GM18907 (cell line): ENCODE measurements around the gene AQP4.

ENCODE experiments used
- ATAC-seq: cut with Tn5 transposase; IDR thresholded peaks from one replicate; pipeline ENCODE4 v1.9.1; 2021; ENCODE audit warnings: mild to moderate bottlenecking, moderate library complexity; ENCODE audit not compliant: unreplicated experiment

The AQP4 gene

GRCh38 chr18:26865557-26865956 is at the start of gene AQP4:
AQP4 (minus strand) TSS chr18:26865707; CDS start chr18:26865689, 18 bp downstream.
- ATAC-seq = no peak

DNA sequence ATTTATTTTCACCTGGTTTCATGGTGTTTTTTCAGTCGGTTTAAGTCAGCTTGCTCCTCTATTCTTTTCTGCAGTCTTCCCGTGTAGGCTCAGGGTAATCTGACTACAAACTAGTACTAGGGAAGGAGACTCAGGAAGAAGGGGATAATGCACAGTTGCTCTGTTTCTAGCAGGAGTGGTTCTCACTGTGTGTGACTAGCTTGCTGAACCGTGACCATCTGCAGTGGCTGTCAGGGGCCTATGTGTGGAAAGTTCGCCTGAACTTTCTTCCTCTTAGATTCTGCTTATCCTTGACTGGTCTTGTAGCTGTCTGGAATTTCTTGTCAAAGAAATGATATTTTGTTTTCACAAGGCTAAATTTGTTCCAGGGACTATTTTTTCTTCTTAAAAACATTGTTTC is 46.3 kb upstream of the AQP4 start:
- ATAC-seq = no peak

DNA sequence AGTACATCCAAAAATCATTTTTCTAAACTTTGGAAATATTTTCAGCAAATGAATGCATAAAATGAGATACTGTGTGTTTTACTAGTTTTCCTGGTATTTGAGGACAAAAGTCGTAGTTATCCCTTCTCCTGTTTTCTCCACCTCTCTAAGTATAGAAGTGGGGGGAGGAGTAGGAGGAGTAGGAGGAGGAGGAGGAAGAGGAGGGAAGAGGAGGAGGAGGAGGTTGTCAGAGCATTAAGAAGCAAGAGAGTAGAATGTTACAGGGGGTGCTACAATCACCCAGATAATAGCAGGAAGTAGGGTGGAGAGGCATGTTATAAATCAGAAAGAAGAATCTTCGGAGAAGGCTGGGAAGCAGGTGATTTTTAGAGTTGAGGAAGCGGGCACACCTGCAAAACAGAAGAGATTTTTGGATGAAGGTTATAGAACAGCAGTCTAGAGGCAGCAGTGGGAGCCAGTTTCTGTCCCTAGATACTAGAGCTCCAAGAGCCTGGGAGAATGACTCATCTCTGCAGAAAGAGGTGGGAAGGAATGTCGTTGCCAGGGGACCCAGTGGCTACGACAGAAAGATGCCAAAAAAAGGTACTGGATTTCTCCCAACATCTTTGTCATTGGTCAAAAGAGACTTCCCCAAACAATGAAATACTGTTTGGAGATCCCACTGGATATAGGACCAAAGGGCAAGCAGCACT is 44.2 kb upstream of the AQP4 start:
- ATAC-seq = no peak

GRCh38 chr18:26908906-26909305 is 43.4 kb upstream of the AQP4 start:
- ATAC-seq = no peak

- no peak for ATAC-seq
These were observed 36.8 kb upstream of the AQP4 start for GRCh38 chr18:26902291-26902690.

GRCh38 chr18:26901020-26901419 is 35.5 kb upstream of the AQP4 start:
- ATAC-seq = no peak

DNA sequence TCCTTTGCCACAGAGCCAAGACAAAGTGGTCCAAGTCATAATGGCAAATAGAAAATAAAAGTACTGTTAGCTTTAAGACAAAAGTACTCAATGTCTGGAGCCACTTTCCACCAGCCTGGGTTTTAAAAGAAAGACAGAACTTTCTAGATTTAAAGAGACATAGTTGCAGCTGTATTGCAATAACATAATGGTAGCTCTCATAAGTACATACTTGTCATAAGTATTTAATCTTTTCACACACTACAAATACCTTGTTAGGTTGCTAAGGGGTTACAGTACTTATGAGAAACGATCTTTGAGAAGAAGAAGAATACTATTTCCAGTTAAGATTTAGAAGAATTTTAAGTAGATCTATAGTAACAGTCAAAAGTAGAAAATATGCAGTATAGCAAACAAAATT is 28.9 kb upstream of the AQP4 start:
- ATAC-seq = no peak

GRCh38 chr18:26893996-26894395 is 28.5 kb upstream of the AQP4 start:
- no peak for ATAC-seq

GRCh38 chr18:26888259-26888658 is 22.8 kb upstream of the AQP4 start:
- no peak for ATAC-seq

- ATAC-seq = no peak
These were observed 9.6 kb upstream of the AQP4 start for GRCh38 chr18:26875040-26875654.

- no peak for ATAC-seq
These were observed 8.8 kb upstream of the AQP4 start for GRCh38 chr18:26874283-26874682.

- no peak for ATAC-seq
These were observed 4.1 kb upstream of the AQP4 start for GRCh38 chr18:26869640-26870039.

DNA sequence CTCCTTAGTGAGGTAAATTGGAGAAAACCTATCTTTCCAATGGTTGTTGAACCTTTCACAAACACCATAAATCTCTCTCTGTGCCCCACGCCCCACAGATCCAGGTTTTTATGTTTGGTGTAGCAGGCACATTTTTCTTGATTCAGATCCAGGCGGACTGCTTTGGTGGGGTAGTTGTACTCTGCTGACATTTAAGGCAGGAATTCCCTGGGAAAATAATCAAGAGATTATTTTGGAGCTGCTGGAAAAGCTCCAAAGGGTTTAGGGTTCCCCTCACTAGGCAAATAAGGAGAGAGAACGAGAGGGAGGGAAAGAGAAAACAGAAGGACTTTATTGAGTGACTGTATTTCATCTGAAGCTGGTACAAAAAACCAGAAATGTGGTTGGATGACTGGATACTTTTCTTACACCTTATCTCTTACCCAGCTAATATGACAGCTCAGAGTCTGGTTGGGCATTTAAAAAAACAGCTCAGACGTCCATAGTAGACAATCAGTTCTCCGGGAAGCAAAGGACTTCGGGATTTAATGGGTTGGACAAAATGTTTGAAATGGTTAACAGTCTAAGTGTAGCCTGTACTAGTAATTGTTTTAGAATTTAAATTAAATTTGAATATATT is 3.6 kb upstream of the AQP4 start:
- no peak for ATAC-seq

GRCh38 chr18:26867471-26867870 is 2.0 kb upstream of the AQP4 start:
- no peak for ATAC-seq

DNA sequence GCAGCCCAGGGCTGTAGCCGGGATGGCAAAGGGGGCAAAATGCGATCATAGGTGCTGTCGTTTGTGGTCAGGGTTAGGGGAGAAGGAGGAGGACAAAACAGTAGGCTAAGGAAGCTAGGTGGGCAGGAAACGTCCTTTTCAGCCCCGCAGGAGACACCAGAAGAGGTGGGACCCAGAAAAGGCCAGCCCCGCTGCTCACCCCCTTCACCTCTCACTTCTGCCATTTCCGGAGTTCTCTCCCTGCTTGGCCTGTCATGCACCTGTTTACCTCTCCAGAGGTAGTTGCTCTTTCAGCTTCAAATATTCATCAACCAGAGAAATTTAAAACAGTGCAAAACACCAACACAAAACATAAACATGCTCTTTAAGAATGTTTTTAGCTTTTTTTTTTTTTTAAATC is 849 bp downstream of the AQP4 start:
- no peak for ATAC-seq

DNA sequence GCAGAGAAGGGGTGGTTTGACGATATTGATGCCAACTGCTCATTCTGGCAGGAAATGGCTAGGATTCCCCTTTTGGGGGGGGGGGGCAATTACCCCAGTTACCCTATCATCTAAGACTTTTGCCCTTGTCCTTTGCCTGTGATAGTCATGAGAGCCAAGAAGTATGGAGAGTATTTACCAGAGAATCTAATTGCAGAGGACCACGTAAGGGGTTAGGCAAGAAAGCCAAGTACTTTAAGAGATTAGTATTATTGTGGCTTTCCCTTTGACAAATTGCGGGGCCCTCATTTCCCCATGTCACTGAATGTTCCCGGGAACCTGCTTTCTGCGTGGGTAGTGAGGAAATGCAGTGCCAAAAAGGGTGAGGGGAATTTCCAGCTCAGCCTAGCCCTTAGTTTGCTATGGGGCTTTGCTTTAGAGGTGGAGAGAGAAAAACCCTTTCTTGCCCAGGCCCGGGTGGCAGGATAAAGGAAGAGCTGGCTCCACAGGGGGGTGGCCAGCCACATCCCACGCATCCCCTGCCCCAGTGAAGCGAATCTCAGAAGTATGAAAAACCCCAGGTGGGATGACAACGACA is 1.5 kb downstream of the AQP4 start:
- no peak for ATAC-seq

DNA sequence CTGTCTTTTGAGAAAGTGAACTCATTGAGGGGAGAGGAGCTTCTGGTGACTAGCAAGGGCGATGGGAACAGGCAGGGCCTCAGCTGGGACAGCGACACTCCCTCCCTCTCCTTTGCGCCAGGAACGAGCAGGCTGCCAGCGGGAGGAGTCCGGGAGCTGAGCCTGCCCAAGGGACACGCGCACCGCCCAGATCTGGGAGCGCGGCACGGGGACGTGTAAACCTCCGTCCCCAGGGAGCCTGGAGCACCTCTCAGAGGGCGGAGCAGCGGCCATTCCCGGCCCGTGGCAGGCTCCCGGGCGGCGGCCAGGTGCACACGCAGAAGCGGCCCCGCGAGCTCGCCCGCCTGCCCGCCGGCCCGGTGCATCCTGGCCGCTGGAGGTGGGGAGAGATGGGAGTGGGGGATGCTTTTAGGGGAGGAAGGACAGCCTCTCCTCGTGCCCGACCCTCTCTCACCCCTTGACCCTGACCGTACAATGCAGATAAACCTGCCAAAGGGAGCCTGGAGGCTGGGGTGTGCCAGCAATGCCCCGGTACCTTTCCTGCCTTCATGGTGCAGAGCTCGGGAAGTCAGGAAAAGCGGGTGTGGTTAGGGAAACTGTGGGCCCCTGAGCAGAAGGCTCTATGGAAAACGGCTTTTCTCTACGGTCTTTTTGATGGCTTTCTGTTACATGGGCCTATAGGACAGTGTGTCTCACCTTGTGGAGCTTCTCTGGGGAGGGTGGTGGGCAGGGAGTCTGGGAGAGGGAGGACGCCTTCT is 2.2 kb downstream of the AQP4 start:
- ATAC-seq = no peak

- no peak for ATAC-seq
These were observed 3.4 kb downstream of the AQP4 start for GRCh38 chr18:26862084-26862483.

- ATAC-seq = no peak
These were observed 11.1 kb downstream of the AQP4 start for GRCh38 chr18:26854292-26854881.

GRCh38 chr18:26853401-26853800 is 12.1 kb downstream of the AQP4 start:
- no peak for ATAC-seq

GRCh38 chr18:26843760-26844159 is 21.7 kb downstream of the AQP4 start:
- no peak for ATAC-seq
